BLaER1 (cell line): Measurements from ENCODE around the gene WDR75.

ENCODE experiments used
- H3K27ac ChIP-seq: shearing (Covaris generic); formaldehyde crosslinking; 2 replicates; pipeline ENCODE4 v1.8.1; 2022
- H3K27me3 ChIP-seq: shearing (Covaris generic); formaldehyde crosslinking; 2 replicates; pipeline ENCODE4 v1.8.1; 2022
- H3K36me3 ChIP-seq: shearing (Covaris generic); formaldehyde crosslinking; 2 replicates; pipeline ENCODE4 v1.8.1; 2022
- H3K4me1 ChIP-seq: shearing (Covaris generic); formaldehyde crosslinking; 2 replicates; pipeline ENCODE4 v1.8.1; 2022
- H3K4me2 ChIP-seq: shearing (Covaris generic); formaldehyde crosslinking; 2 replicates; pipeline ENCODE4 v1.8.1; 2022
- H3K4me3 ChIP-seq: shearing (Covaris generic); formaldehyde crosslinking; 2 replicates; pipeline ENCODE4 v1.8.1; 2022
- H3K9ac ChIP-seq: shearing (Covaris generic); formaldehyde crosslinking; 2 replicates; pipeline ENCODE4 v1.8.1; 2022
- H3K9me3 ChIP-seq: shearing (Covaris generic); formaldehyde crosslinking; 2 replicates; pipeline ENCODE4 v1.8.1; 2022
- H4K20me1 ChIP-seq: shearing (Covaris generic); formaldehyde crosslinking; 2 replicates; pipeline ENCODE4 v1.8.1; 2022
- Cebpa-rat ChIP-seq: shearing (Covaris generic); IDR thresholded peaks from 2 replicates; pipeline ENCODE4 v1.8.1; 2022

WDR75 gene

GRCh38 chr2:189506514-189506976, 65.3 kb downstream of the WDR75 start:
- H3K9ac ChIP-seq = no peak overlapping the region

DNA sequence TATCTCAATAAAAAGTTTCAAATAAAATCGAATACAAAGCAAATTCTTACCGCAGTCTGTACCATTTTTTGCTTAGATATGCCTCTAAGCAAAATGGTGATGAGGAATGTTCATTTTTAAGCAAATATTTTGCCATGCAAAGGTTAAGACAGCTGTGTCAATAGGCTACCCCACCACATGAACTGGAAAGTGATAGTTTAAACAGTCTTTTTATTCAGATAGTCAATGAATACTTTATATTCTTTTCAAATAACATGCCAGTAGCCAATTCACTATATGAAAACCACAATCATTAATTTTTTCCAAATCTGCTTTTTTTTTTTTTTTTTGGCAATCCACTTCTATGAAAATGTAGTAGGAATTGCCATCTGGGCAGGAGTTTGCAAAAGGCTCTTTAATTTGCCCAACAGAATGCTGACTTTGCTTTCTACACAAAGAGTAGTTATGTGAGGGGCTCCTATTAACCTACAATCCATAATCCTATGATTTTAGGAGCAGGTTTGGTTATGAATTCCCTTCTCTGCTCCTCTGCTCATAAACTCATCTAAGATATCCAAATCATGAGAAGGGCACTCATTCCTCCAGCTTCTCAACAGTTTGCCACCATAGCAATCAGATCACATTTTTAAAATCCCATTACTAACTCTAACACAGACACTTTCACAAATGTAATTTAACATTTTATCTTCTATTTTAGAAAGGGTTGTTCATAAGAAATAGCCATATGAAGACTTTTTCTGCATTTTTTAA, 70.1 kb downstream of the WDR75 start:
- no peaks in the 10 kb centered on the region for H3K27me3 ChIP-seq
- no peak overlapping the region for H3K9ac ChIP-seq
- H3K4me1 ChIP-seq = no peaks in the 10 kb centered on the region
- no peaks in the 10 kb centered on the region for H3K36me3 ChIP-seq
- H3K27ac ChIP-seq = no peak overlapping the region
- H4K20me1 ChIP-seq = no peaks in the 10 kb centered on the region
- no peak for TF ChIP-seq Cebpa-rat
- no peak overlapping the region for H3K4me2 ChIP-seq
- H3K4me3 ChIP-seq = no peak overlapping the region
- no peaks in the 10 kb centered on the region for H3K9me3 ChIP-seq

More at GRCh38 chr2:189506514-189506976, 65.3 kb downstream of the WDR75 start:
- Histone ChIP-seq H3K36me3 (no peaks in the 10 kb centered on the region), H3K27me3 (no peaks in the 10 kb centered on the region), H3K4me2 (no peak overlapping the region), H3K9me3 (no peaks in the 10 kb centered on the region), H4K20me1 (no peaks in the 10 kb centered on the region), H3K27ac (no peak overlapping the region), H3K4me3 (no peak overlapping the region), H3K4me1 (peaks cover 13% of the 10 kb centered on the region)
- no peak for TF ChIP-seq Cebpa-rat

DNA sequence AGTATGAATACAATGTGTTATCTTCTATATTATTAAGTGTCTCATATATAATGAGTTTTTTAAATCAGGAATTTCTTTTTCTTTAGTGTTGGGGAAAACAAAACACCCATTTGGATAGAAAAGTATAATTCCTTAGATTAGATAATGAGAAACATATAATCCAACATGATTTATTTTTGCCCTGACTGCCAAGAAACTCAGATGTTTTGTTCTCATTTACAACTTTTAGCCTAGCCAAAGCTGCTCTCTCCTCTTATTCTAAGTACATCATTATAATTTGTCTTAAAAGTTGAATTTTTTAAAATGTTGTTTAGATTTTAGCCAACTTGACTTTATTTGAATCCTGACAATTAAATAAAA, 70.7 kb downstream of the WDR75 start:
- Histone ChIP-seq H3K4me1 (no peaks in the 10 kb centered on the region), H3K4me3 (no peak overlapping the region), H3K27ac (no peak overlapping the region), H3K36me3 (no peaks in the 10 kb centered on the region), H3K9ac (no peak overlapping the region), H3K27me3 (no peaks in the 10 kb centered on the region), H4K20me1 (no peaks in the 10 kb centered on the region), H3K9me3 (no peaks in the 10 kb centered on the region), H3K4me2 (no peak overlapping the region)
- TF ChIP-seq Cebpa-rat = no peak

GRCh38 chr2:189512879-189513278, 71.6 kb downstream of the WDR75 start:
- no peak overlapping the region for H3K4me2 ChIP-seq
- H3K36me3 ChIP-seq = no peaks in the 10 kb centered on the region
- TF ChIP-seq Cebpa-rat = no peak
- no peak overlapping the region for H3K27ac ChIP-seq
- no peaks in the 10 kb centered on the region for H3K9me3 ChIP-seq
- H3K4me1 ChIP-seq = no peaks in the 10 kb centered on the region
- no peak overlapping the region for H3K9ac ChIP-seq
- no peaks in the 10 kb centered on the region for H4K20me1 ChIP-seq
- H3K27me3 ChIP-seq = no peaks in the 10 kb centered on the region
- no peak overlapping the region for H3K4me3 ChIP-seq

DNA sequence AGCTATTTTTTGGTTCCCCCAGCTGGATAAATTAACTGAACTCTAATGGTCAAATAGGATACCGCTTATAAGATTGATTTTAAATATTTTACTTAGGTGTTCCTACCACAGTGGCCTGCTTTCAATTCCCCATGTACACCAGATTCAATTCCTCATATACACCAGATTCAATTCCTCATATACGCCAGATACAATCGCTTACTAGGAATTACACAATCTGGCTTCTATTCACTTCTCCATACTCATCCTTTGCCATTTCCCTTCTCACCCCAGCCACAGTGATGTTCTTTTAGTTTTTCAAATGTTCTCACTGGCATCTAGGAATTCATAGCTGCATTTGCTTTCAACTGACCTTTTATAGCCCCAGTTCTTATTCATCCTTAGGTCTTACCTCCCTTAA, 72.8 kb downstream of the WDR75 start:
- no peak for TF ChIP-seq Cebpa-rat
- Histone ChIP-seq H4K20me1 (no peaks in the 10 kb centered on the region), H3K4me3 (no peak overlapping the region), H3K27me3 (no peaks in the 10 kb centered on the region), H3K4me2 (no peak overlapping the region), H3K9me3 (no peaks in the 10 kb centered on the region), H3K9ac (no peak overlapping the region), H3K36me3 (no peaks in the 10 kb centered on the region), H3K4me1 (no peaks in the 10 kb centered on the region), H3K27ac (no peak overlapping the region)

- H3K4me1 ChIP-seq = no peaks in the 10 kb centered on the region
- no peaks in the 10 kb centered on the region for H4K20me1 ChIP-seq
- no peaks in the 10 kb centered on the region for H3K9me3 ChIP-seq
- H3K36me3 ChIP-seq = no peaks in the 10 kb centered on the region
- no peak overlapping the region for H3K4me2 ChIP-seq
- no peaks in the 10 kb centered on the region for H3K27me3 ChIP-seq
- no peak overlapping the region for H3K4me3 ChIP-seq
- H3K9ac ChIP-seq = no peak overlapping the region
- TF ChIP-seq Cebpa-rat = no peak
- H3K27ac ChIP-seq = no peak overlapping the region
Observed at GRCh38 chr2:189515264-189515663, 74.0 kb downstream of the WDR75 start.

DNA sequence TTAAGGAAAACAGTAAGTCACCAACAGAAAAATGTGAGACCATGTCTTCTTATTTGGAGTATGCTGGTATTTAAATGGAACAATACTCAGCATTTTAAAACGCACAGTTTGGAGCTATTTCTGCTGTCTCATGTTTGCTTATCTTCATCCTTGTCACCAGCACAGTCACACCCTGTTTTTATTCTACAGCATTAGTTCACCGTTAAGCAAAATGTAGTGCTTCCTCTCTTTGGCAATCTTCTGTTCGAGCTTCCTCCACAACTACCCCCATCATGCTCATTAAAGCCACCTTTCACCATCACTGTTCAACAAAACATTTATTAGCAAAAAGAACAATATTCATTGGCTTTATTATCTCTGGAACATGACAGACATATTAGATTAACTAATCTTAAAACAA, 75.3 kb downstream of the WDR75 start:
- H3K9ac ChIP-seq = no peak overlapping the region
- H3K36me3 ChIP-seq = no peaks in the 10 kb centered on the region
- H3K27ac ChIP-seq = no peak overlapping the region
- TF ChIP-seq Cebpa-rat = no peak
- no peaks in the 10 kb centered on the region for H3K27me3 ChIP-seq
- H3K4me3 ChIP-seq = no peak overlapping the region
- no peaks in the 10 kb centered on the region for H4K20me1 ChIP-seq
- H3K4me2 ChIP-seq = no peak overlapping the region
- H3K9me3 ChIP-seq = no peaks in the 10 kb centered on the region
- no peaks in the 10 kb centered on the region for H3K4me1 ChIP-seq

DNA sequence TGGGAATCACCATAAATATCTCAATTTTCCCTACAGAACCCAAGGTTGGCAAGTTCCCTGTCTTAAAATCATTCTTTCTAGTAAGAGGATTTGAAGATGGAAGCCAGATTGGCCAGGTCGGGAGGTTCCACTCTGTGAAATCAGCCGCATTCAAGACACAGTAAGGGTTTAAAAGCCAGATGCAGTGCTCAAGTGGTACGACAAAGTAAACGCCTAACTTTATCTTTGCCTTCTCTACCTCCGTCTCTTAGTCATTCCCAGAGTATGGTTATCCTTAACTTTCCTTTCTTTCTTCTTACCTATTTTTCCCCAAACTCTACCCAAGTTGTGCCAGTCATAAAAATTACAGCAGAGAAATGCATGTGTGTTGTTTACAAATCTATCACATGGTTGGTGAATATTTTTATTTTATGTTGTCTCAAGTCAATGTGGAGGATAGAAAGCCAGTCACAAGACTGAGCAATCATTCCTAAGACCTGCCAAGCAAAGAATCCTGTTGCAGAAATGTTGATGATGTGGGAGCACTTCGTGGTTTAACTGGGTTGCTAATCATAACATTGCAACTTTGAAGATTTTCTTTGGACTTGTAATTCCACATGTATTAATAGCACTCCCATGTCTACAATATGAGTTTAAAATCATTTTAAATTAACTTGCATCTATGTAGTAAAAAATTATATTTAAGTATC, 76.7 kb downstream of the WDR75 start:
- H3K4me3 ChIP-seq = no peak overlapping the region
- no peak for TF ChIP-seq Cebpa-rat
- no peaks in the 10 kb centered on the region for H3K4me1 ChIP-seq
- no peaks in the 10 kb centered on the region for H3K9me3 ChIP-seq
- no peak overlapping the region for H3K9ac ChIP-seq
- no peaks in the 10 kb centered on the region for H3K27me3 ChIP-seq
- no peak overlapping the region for H3K27ac ChIP-seq
- H3K4me2 ChIP-seq = no peak overlapping the region
- H3K36me3 ChIP-seq = no peaks in the 10 kb centered on the region
- no peaks in the 10 kb centered on the region for H4K20me1 ChIP-seq

- H3K4me3 ChIP-seq = no peak overlapping the region
- H3K9ac ChIP-seq = no peak overlapping the region
- H3K9me3 ChIP-seq = no peaks in the 10 kb centered on the region
- H3K27me3 ChIP-seq = no peaks in the 10 kb centered on the region
- H3K4me1 ChIP-seq = no peaks in the 10 kb centered on the region
- H3K4me2 ChIP-seq = no peak overlapping the region
- no peaks in the 10 kb centered on the region for H3K36me3 ChIP-seq
- TF ChIP-seq Cebpa-rat = no peak
- no peaks in the 10 kb centered on the region for H4K20me1 ChIP-seq
- H3K27ac ChIP-seq = no peak overlapping the region
Observed at GRCh38 chr2:189519631-189520387, 78.5 kb downstream of the WDR75 start.
